Heart left ventricle (tissue), 16 donors: Measurements from ENCODE around the gene HLA-DRB1. TPM values are rescaled to one million over a fixed set of nuclear protein-coding genes. Genes with fewer than 3 reads are reported as not detected.
A peak's percentile ranks its signal among the peaks of the same experiment; 100 is the strongest.

Experiments
- ATAC-seq, 4 donors: fragments of 200-7000 bp; cut with Tn5 transposase; one replicate each; pipeline ENCODE4 v1.9.1; 2020 to 2022; ENCODE audit warnings: moderate library complexity in 4 of 4, mild to moderate bottlenecking in 3 of 4, moderate number of reproducible peaks in 1 of 4
- DNase-seq, 5 donors: peaks; one replicate each; pipeline ENCODE4 v3.0.0-alpha.2; 2020
- H3K27ac ChIP-seq, 12 donors: fragments of 200-600 bp; sonication (generic) in 4 of 12; one replicate each; pipeline versions ENCODE4 v1.5.0 to v1.8.0; 2016 to 2022; ENCODE audit warnings: mild to moderate bottlenecking in 2 of 12
- H3K27me3 ChIP-seq, 9 donors: fragments of 200-600 bp; sonication (generic) in 2 of 9; one replicate each; pipeline versions ENCODE4 v1.5.1 to v1.8.0; 2016 to 2022; ENCODE audit warnings: mild to moderate bottlenecking in 3 of 9
- H3K36me3 ChIP-seq, 9 donors: fragments of 200-600 bp; sonication (generic) in 2 of 9; one replicate each; pipeline versions ENCODE4 v1.5.0 to v1.8.0; 2018 to 2022; ENCODE audit warnings: mild to moderate bottlenecking in 2 of 9
- H3K4me1 ChIP-seq, 12 donors: fragments of 200-600 bp; sonication (generic) in 4 of 12; one replicate each; pipeline versions ENCODE4 v1.5.0 to v1.8.0; 2016 to 2022; ENCODE audit warnings: mild to moderate bottlenecking in 3 of 12
- H3K4me3 ChIP-seq, 12 donors: fragments of 200-600 bp; sonication (generic) in 4 of 12; one replicate each; pipeline versions ENCODE4 v1.5.0 to v1.8.0; 2017 to 2022; ENCODE audit warnings: mild to moderate bottlenecking in 9 of 12, moderate library complexity in 4 of 12
- H3K9me3 ChIP-seq, 12 donors: fragments of 200-600 bp; sonication (generic) in 4 of 12; one replicate each; pipeline versions ENCODE4 v1.5.0 to v1.8.0; 2016 to 2022; ENCODE audit warnings: mild to moderate bottlenecking in 1 of 12
- CTCF ChIP-seq, 12 donors: fragments of 200-600 bp; sonication (generic) in 4 of 12; IDR thresholded peaks; one replicate each; pipeline versions ENCODE4 v1.5.0 to v1.8.0; 2018 to 2022; ENCODE audit warnings: antibody characterized with exemption in 12 of 12, mild to moderate bottlenecking in 5 of 12
- POLR2A ChIP-seq, 2 donors: fragments of 450-650 bp; IDR thresholded peaks; one replicate each; pipeline ENCODE4 v1.6.1; 2017; ENCODE audit warnings: antibody characterized with exemption in 2 of 2, mild to moderate bottlenecking in 2 of 2, moderate library complexity in 2 of 2
- WGBS, 4 donors: extraction: QIAGEN DNeasy Blood & Tissue Kit in 2 of 4; methylation state at CpG; one replicate each; pipeline versions ENCODE4 v1.1.5 to v1.1.7; 2013 to 2018; 5-methylcytosine and 5-hydroxymethylcytosine counted together
- intact Hi-C, 10 donors: fragments of 100-400 bp; cut with DNase I; formaldehyde crosslinking; loops; one replicate each; pipeline versions ENCODE4 v1.11.1 to v1.14.2; 2022
- polyA plus RNA-seq, 2 donors: library from polyadenylated mRNA; stranded (reverse); fragments of 200-250 nt; gene quantifications; one replicate each; pipeline ENCODE4 v1.2.3, GENCODE V29; 2013
- total RNA-seq, 9 donors: library from RNA; depleted of rRNA in 2 of 9; stranded (reverse); fragments of >200 nt in 2 of 9; fragmentation: NEBNext Ultra II Directional in 3 of 9; extraction: Animal tissue kit (Norgen Biotek cat#: 25700) in 3 of 9; gene quantifications; one replicate each; pipeline versions ENCODE4 v1.1.0 to v1.2.4, GENCODE V29; 2016 to 2023
- donor health status: ischemic (EF 13 %, LVEDD 7.1; RV severe dilation, severe dysfunction).
- donor health status: healthy with polysubstance abuse.
- donor health status: DM: no; HTN: yes; CAD: no.
- donor health status: DM: no; HTN: no; CAD: no.
- donor health status: ischemic (EF 25% LVEDD 6.9; RV normal size, moderate dysfunction).
- donor health status: ischemic (EF 25% LVEDD 5.7; RV mildly dilated, moderate dysfunction).
- donor health status: healthy.
- donor health status: DM: yes; HTN: yes; CAD: no.
- donor health status: ischemic (EF 35%, LVEDD 5.7; RV mildly dilated, moderate dysfunction).
- donor health status: nonischemic (EF 11% LVEDD 7.7; RV severe dilation, severe dysfunction).
- donor health status: DM: yes; HTN: yes; CAD: no.
- donor health status: PGD.
- donor health status: ischemic (EF 29% LVEDD 5.4; RV normal size, mild dysfunction).
- donor health status: nonischemic (EF 23%, LVEDD 6.1; RV moderate dilation, normal function).

HLA-DRB1 gene
- total and polyA plus RNA-seq, 11 donors, result 12.3 to 404 (median 81.3) TPM

DNA sequence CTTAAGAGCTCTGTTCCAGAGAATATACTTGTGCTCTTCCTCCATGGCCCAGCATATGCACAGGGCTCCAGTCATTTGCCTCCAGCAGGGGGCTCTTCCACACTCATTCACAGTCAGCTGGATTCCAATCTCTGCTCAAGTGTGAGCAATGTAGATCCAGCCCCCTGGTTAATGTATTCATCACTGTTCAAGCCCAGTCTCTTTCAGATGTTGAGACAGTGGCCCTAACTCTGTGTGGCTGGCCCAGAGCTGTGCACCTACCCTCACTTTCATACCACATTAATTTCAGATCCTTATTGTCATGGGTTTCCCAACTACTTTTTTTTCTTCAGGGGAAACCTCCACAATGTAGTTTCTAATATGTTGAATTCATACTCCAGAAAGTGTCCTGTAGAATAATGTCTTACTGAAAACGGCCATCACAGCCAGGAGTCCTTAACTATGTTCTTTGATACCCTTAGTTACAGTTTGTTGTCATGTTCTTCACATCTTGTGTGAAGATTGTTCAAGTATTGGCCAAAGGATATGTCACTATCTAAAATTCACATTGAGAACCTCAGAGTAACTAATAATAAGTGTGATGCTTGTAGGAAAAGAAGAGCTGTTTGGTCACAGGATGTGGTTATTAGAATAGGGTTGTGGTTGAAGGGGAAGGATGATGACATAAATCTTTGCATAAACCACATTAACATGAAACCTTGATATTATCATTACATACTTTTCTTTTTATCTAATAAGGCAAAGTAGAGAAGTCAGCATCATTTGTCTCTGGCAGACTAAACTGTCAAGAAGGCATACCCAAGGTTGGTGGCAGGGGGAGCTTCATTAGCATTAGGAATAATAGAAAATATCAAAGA lies 33.1 kb upstream of the HLA-DRB1 start:
- DNase-seq, result peak in 3 of 5 donors; percentile 26 to 58 (median 28)
- H3K4me3 ChIP-seq, result no peak overlapping the region
- peak overlapping the region in 2 of 12 donors; percentile 41 to 72 for H3K27ac ChIP-seq
- peaks cover 0 to 7% (median 0%) of the 10 kb centered on the region in 12 donors for H3K9me3 ChIP-seq
- H3K4me1 ChIP-seq, result peaks cover 0 to 14% (median 0%) of the 10 kb centered on the region in 12 donors
- no peaks in the 10 kb centered on the region for H3K36me3 ChIP-seq
- 0 to 50% (median 24%) methylated on average over 1 of the region's 1 CpG for WGBS, 4 donors
- H3K27me3 ChIP-seq, result no peaks in the 10 kb centered on the region
- peak in 9 of 12 donors; percentile 29 to 63 (median 47) for TF ChIP-seq CTCF (IDR thresholded peaks at IDR 0.05)
- no peak for TF ChIP-seq POLR2A (IDR thresholded peaks at IDR 0.05)
- intact Hi-C loops, result loop anchor here in 5 of 10 donors (5.0 to 10.0 kb wide), 3 partner anchors 35 to 72 kb away; no protein-coding TSS in a partner anchor
- ATAC-seq, result peak in 3 of 4 donors; percentile 67 to 87 (median 76)

GRCh38 chr6:32621372-32621771 lies 31.7 kb upstream of the HLA-DRB1 start:
- peaks cover 0 to 14% (median 0%) of the 10 kb centered on the region in 12 donors for H3K4me1 ChIP-seq
- H3K27me3 ChIP-seq, result no peaks in the 10 kb centered on the region
- H3K36me3 ChIP-seq, result no peaks in the 10 kb centered on the region
- ATAC-seq (no peak), DNase-seq (no peak)
- H3K27ac ChIP-seq, result no peak overlapping the region
- TF ChIP-seq CTCF (IDR thresholded peaks at IDR 0.05), result no peak
- no peak for TF ChIP-seq POLR2A (IDR thresholded peaks at IDR 0.05)
- WGBS, 4 donors, result 37 to 50% (median 40%) methylated on average over 3 of the region's 3 CpGs
- H3K9me3 ChIP-seq, result peaks cover 0 to 12% (median 0%) of the 10 kb centered on the region in 12 donors
- H3K4me3 ChIP-seq, result no peak overlapping the region
- intact Hi-C loops, result loop anchor here in 5 of 10 donors (5.0 to 10.0 kb wide), 3 partner anchors 36 to 73 kb away; no protein-coding TSS in a partner anchor

- TF ChIP-seq CTCF (IDR thresholded peaks at IDR 0.05), result no peak
- intact Hi-C loops, result loop anchor here in 1 of 10 donors (2.0 kb wide), 1 partner anchor 183 kb away; no protein-coding TSS in a partner anchor
- Histone ChIP-seq H3K27me3 (no peaks in the 10 kb centered on the region), H3K27ac (no peak overlapping the region), H3K4me1 (peaks cover 0 to 6% (median 0%) of the 10 kb centered on the region in 12 donors), H3K4me3 (no peak overlapping the region), H3K36me3 (no peaks in the 10 kb centered on the region), H3K9me3 (peaks cover 0 to 12% (median 0%) of the 10 kb centered on the region in 12 donors)
- WGBS, 4 donors, result 49 to 97% (median 73%) methylated on average over 1 of the region's 1 CpG
- DNase-seq (no peak), ATAC-seq (no peak)
These were observed 28.1 kb upstream of the HLA-DRB1 start for GRCh38 chr6:32617751-32618150.

- Histone ChIP-seq H3K36me3 (no peaks in the 10 kb centered on the region), H3K27me3 (no peaks in the 10 kb centered on the region), H3K4me1 (no peaks in the 10 kb centered on the region), H3K4me3 (no peak overlapping the region), H3K9me3 (peaks cover 0 to 12% (median 0%) of the 10 kb centered on the region in 12 donors), H3K27ac (no peak overlapping the region)
- intact Hi-C loops, result no loop called here
- TF ChIP-seq POLR2A (IDR thresholded peaks at IDR 0.05), result no peak
- no peak for TF ChIP-seq CTCF (IDR thresholded peaks at IDR 0.05)
- WGBS, 4 donors, result 34 to 47% (median 37%) methylated on average over 3 of the region's 3 CpGs
- no peak for DNase-seq
- ATAC-seq, result no peak
These were observed 26.4 kb upstream of the HLA-DRB1 start for GRCh38 chr6:32615885-32616532.
